HG03469 (cell line): ENCODE data around the gene VGLL3.
"Not testable (repeated sequence)": the region's sequence is repeated elsewhere in the genome, so short reads cannot be mapped to it uniquely, and the experiment has no call there.

Experiments
- ATAC-seq: cut with Tn5 transposase; IDR thresholded peaks from one replicate; pipeline ENCODE4 v1.9.1; 2021; ENCODE audit warnings: mild to moderate bottlenecking, moderate library complexity, moderate number of reproducible peaks; ENCODE audit not compliant: unreplicated experiment

Gene VGLL3

GRCh38 chr3:86990012-86990733, 776 bp downstream of the VGLL3 start:
- no peak for ATAC-seq

- ATAC-seq = no peak
These were observed 1.3 kb downstream of the VGLL3 start for GRCh38 chr3:86989611-86990010.

GRCh38 chr3:86989006-86989405, 1.9 kb downstream of the VGLL3 start:
- no peak for ATAC-seq

GRCh38 chr3:86988235-86988634, 2.7 kb downstream of the VGLL3 start:
- ATAC-seq = no peak

GRCh38 chr3:86987421-86987715, 3.6 kb downstream of the VGLL3 start:
- ATAC-seq = no peak

- ATAC-seq = no peak
These were observed 4.1 kb downstream of the VGLL3 start for GRCh38 chr3:86986671-86987420.

GRCh38 chr3:86985181-86985826, 5.6 kb downstream of the VGLL3 start:
- ATAC-seq = no peak

- no peak for ATAC-seq
These were observed 6.7 kb downstream of the VGLL3 start for GRCh38 chr3:86984271-86984670.

GRCh38 chr3:86982883-86983282, 8.1 kb downstream of the VGLL3 start:
- no peak for ATAC-seq

- no peak for ATAC-seq
These were observed 12.8 kb downstream of the VGLL3 start for GRCh38 chr3:86978111-86978551.

- no peak for ATAC-seq
These were observed 14.7 kb downstream of the VGLL3 start for GRCh38 chr3:86976219-86976618.

GRCh38 chr3:86974177-86974576, 16.8 kb downstream of the VGLL3 start:
- ATAC-seq = not testable (repeated sequence)

GRCh38 chr3:86973440-86973839, 17.5 kb downstream of the VGLL3 start:
- ATAC-seq = no peak

GRCh38 chr3:86969500-86970189, 21.3 kb downstream of the VGLL3 start:
- no peak for ATAC-seq

- no peak for ATAC-seq
These were observed 22.6 kb downstream of the VGLL3 start for GRCh38 chr3:86968244-86968932.

- ATAC-seq = no peak
These were observed 23.9 kb downstream of the VGLL3 start for GRCh38 chr3:86967062-86967461.

- ATAC-seq = no peak
These were observed 25.8 kb downstream of the VGLL3 start for GRCh38 chr3:86965166-86965565.

- no peak for ATAC-seq
These were observed 27.3 kb downstream of the VGLL3 start for GRCh38 chr3:86963611-86964010.

GRCh38 chr3:86961297-86961696, 29.7 kb downstream of the VGLL3 start:
- ATAC-seq = no peak

- no peak for ATAC-seq
These were observed 30.4 kb downstream of the VGLL3 start for GRCh38 chr3:86960550-86960949.

- no peak for ATAC-seq
These were observed 32.4 kb downstream of the VGLL3 start for GRCh38 chr3:86958534-86958933.
